ENCODE data around the gene TCP11L2. TPM values are rescaled to one million over a fixed set of nuclear protein-coding genes. Genes with fewer than 3 reads are reported as not detected.
A peak's percentile ranks its signal among the peaks of the same experiment; 100 is the strongest.
"Not testable (repeated sequence)": the region's sequence is repeated elsewhere in the genome, so short reads cannot be mapped to it uniquely, and the experiment has no call there.

The TCP11L2 gene
- total RNA-seq, 1 donor from 2014 or later, result 19.6 TPM

DNA sequence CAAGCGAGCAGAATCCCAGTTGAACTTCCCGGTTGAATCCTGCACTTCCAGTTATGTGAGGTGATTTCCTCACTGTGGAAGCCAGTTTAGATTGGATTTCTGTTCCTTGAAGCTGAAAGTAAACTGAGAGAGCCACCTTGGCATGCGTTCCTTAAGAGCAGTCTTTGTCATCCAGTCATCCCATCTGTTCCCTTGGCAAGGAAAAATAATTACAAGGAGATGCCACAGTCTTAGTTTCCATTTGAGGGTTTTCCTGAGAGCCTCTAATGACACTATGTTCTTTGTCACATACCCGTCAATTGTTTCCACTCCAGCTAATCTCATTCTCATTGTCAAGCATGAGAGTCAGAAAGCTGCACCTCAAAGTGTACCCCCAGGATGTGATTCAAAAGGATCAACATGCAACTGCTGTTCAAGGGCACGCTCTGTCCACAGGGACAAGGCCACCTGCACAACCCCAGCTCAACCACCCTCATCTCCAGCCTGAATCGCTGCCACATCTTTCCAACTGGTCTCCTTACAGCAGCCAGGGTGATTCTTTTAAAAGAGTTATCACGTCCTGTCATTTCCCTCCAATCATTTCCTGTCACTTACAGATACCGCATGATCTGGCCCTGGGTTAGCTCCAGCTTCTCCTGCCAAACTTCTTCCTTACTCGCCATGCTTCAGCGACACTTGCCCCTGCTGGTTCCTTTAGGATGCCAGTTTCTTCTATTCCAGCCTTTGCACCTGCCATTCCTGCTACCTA lies 18.0 kb upstream of the TCP11L2 start:
- DNase-seq (ENCODE audit: low spot score), result no peak

DNA sequence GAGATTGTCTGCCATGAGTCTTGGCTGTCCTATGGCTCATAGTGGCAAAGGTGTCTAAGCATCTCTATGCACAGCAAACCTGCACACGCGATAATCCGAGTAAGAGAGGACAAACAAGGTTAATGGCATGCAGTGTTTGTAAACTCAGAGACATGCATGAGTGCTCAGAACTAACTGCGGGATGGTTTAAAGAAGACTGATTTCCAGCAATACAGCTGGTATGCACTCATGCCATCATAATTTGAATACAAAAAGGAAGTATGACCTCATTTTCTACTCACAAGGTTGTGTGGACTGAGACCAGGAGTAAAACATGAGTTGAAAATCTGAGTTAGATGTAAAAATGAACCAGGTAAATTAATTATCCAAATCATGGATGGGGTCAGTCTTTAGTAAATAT lies 16.6 kb upstream of the TCP11L2 start:
- no peak for DNase-seq (ENCODE audit: low spot score)

DNA sequence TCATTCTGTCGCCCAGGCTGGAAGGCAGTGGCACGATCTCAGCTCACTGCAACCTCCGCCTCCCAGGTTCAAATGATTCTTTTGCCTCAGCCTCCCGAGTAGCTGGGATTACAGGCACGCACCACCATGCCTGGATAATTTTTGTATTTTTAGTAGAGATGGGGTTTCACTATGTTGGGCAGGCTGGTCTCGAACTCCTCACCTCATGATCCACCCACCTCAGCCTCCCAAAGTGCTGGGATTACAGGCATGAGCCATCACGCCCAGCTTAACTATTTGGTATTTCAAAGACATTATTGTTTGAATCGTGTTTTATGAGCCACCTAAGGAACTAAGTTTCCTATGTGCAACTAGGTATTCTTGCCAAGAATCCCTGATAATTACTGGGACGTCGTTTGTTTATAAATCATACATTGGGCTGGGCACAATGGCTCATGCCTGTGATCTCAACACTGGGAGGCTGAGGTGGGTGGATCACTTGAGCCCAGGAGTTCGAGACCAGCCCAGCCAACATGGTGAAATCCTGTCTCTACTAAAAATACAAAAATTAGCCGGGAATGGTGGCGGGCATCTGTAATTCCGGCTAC lies 15.9 kb upstream of the TCP11L2 start:
- not testable (repeated sequence) for DNase-seq (ENCODE audit: low spot score)

DNA sequence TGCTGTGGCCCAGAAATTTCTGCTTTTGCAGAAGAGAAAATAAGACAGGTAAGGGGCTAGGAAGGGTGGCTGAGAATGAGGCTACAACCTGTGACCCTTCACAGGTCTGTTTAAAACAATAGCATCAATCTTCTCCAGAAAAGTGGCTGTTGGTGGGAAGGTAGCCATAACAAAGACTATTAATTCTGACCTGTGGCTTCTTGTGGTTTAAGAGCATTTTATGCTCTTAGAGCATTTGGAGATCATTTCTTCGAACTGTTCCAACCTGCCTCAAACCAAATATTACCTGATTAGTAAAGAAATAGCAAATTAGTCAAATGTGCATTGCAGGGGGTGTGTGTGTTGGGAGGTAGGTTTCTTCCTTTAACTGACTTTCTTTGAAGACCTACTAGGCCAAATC lies 15.2 kb upstream of the TCP11L2 start:
- DNase-seq (ENCODE audit: low spot score), result no peak

DNA sequence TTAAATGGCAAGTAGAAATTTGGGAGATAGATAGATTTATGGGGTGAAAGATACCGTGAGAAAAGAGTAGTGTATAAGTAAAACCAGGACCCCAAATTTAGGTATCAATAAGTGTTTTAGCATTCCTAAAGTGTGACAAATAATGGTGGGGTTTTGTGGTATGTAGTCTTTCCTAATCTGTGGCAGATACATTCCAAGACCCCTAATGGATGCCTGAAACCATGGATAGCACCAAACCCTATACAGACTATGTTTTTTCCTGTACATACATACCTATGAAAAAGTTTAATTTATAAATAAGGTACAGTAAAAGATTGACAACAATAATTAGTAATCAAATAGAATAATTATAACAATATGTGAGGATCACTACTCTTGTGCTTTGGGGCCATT lies 14.4 kb upstream of the TCP11L2 start:
- DNase-seq (ENCODE audit: low spot score), result no peak

DNA sequence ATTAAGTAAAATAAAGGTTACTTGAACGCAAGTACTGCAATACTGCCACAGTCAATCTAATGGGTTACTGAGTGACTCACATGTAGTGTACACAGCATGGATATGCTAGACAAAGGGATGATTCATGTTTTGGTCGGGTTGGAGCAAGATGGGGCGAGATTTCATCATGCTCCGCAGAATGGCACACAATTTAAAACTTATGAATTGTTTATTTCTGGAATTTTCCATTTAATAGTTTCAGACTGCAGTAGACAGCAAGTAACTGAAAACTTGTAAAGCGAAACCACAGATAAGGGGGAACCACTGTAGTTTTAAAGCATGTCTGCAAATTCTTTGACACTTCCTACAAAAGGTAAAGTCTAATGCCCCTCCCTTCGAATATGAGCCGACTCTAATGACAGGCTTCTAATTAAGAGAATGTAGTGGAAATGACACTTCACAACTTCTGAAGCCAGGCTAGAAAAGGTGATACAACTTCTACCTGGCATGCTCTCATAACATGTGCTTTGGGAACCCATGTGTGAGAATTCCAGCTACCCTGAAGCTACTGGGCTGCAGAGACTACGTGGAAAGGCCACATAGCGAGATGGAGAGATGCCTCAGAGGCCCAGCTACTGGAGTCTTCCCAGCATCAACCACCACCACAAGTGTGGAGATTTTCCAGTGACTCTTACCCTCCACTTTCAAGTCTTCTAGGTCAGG lies 13.9 kb upstream of the TCP11L2 start:
- DNase-seq (ENCODE audit: low spot score), result no peak

DNA sequence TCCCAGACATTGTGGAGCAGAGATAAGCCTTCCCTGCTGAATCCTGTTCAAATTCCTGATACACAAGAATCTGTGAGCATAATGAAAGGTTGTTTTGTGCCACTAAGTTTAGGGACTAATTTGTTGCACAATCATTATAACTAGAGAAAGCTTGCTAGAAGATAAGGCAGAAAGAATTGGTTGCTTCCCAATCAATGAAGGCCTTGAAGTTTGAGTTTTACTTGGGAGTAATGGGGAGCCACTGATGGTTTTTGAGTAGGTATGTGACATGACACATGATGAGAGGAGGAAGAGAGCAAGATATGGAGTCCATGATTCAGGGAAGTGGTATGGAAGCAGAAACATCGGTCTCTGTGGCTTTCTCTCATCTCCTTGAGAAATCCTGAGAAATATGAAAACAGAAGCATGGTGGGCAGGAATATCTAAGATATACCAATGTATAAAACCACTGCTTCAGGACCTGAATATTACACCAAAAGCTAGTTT lies 13.3 kb upstream of the TCP11L2 start:
- DNase-seq (ENCODE audit: low spot score), result no peak

DNA sequence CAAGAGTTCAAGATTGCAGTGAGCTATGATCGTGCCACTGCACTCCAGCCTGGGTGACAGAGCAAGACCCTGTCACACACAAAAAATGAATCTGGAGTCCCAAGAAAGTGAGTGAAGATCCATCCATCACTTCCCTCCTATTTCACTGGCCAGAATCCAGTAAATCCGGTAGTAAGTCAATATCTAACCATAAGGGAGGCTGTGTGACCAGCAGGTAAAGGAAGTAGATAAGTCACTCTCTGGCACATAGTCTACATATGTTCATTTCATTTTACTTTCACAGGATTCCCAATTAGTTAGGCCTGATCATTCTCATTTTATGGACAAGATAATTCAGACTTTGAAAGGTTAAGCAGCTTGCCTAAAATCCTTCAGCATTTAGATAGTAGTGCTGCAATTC lies 11.9 kb upstream of the TCP11L2 start:
- no peak for DNase-seq (ENCODE audit: low spot score)

DNA sequence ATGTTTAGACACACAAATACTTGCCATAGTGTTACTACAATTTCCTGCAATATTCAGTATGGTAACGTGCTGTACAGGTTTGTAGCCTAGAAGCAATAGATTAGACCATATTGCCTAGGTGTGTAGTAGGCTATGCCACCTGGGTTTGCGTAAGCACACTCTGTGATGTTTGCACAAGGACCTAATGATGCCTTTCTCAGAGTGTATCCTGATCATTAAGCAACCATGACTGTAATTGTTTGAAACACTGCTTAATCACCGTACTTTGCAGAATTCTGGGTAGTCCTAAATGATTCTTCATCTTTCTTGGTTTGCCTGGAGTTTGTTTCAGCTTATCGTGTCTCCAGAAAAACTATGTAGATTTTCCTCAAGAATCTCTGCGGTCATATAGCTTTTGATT lies 11.2 kb upstream of the TCP11L2 start:
- DNase-seq (ENCODE audit: low spot score), result no peak

DNA sequence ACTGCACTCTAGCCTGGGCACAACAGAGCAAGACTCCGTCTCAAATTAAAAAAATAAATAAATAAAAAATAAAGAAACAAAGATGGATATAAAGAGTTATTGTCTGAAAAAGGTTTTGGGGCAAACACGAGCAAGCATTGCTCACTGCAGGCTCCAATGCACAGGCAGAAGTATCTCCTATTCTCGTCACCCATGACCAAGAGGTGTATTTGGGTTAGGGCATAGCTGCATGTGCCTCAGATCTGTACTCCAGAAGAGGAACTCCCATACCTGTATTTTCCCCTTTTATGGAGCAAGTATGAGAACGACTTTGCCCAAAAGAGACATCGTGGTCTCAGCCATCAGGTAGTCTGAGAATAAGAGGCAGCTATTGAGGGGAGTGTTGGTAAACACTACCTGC lies 10.2 kb upstream of the TCP11L2 start:
- no peak for DNase-seq (ENCODE audit: low spot score)

DNA sequence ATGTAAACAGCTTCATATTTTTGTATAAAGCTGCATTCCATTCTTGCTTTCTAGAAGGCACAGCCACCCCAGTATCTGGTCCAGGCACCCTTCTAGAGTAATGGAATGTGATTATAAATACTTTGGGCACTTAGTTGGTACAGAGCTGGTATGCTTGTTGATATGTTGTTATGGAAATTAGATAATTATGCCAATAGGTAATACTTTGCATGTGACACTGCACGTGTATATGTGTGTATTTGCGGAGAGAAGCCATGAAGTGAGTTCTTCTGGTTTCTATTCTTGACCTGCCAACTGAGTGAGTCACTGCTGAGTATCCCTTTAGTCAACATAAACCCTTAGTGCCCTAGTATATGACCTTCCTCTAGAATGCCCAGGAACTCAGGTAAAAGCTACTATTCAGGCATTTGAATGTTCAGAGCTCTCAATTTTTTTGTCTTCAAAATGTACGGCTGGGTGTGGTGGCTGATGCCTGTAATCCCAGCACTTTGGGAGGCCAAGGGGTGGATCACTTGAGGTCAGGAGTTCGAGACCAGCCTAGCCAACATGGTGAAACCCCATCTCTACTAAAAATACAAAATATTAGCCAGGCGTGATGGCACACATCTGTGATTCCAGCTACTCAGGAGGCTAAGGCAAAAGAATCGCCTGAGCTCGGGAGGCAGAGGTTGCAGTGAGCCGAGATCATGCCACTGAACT lies 6.2 kb upstream of the TCP11L2 start:
- DNase-seq (ENCODE audit: low spot score), result no peak

DNA sequence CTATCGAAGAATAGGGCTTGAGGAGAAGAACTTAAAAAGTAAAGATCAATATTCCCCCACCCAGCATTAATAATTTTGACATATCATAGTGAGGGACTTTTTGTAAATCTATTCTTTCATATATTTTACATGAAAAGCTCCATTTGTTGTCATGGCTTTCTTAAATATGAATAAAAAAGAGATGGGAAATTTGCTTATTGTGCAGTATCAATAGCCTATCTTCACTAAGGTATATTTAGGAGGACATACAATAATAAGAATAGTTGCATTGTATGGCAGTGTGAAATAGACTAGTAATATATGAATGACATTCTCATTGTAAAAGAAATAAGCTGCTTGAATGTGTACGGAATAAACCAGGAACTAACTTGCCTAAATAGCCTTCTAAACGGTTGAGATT lies 5.5 kb upstream of the TCP11L2 start:
- no peak for DNase-seq (ENCODE audit: low spot score)

DNA sequence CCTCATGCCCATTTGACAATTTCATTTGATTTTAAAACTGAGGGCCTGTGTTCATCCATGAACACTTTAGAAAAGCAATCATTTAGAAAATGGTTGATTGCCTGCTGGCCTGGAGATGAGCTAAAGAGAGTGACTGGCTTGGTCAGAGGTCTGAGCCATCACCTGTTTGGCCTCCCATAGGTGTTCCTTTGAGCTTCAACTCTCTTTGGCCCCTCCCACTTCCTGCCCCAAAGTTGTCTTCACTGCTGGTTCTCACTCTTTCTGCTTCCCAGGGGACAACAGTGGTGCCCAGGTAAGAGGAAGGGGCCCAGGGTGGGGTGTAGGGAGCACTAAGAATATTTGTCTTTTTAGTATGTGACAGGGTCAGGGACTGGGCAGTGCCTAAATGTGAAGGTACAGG lies 4.9 kb upstream of the TCP11L2 start:
- no peak for DNase-seq (ENCODE audit: low spot score)

DNA sequence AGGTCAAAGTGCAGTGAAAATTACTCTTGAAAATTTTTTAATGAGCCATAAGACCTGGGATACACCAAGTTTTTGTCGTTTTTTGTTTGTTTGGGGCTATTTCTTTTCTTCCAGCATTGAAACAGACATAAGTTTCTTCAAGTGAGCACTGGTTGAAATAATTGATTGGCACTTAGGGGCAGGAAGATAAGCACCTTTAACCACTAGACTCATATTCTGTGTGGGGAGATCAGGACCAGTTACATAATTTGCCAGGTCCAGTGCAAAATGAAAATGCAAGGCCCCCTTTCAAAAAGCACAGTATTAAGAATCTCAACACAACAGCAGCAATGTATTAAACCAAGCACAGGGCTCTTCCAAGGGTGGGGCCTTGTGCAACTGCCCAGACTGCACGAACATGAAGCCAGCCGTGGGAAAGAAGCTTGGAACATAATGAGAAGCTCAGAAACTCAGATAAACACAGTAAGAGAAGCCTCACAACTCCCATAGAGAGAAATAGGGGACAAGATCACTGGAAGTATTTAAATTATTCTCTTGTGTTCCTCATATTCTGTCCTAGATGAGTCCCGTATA lies 3.2 kb upstream of the TCP11L2 start:
- DNase-seq (ENCODE audit: low spot score), result no peak

DNA sequence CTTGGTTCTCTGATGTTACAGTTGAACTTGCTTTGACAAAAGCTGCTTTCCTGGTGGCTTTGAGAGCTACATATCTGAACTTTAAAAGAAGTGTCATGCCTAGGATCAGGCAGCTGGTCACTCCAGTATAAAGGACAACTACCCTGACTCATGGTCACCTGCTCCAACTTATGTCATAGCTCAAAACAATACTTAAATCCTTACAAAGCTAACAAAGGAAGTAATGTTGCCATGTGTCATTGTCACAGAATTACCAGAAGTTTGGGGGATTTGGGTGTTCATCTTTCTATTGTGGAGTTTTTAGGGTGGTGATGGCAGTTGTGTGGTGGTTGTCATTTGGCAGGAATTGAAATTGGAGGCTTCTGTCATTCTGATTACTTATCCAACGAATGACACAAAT lies 1.8 kb upstream of the TCP11L2 start:
- no peak for DNase-seq (ENCODE audit: low spot score)

DNA sequence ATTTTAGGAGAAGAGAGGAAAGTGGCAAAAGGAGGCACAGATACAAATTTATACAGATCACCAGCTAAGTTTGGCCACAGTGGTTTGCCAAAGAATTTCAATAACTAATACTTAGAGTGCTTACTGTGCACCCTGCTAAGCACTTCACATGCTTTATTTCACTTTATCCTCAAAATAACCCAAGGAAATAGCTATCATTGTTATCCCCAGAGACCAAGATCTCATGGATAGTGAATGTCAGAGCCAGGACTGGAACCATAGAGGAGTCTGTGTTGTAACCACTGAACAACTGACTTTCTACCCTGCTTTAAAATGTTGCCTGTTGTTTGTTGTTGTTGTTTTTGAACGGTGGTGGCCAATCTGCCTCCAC lies 1.3 kb upstream of the TCP11L2 start:
- no peak for DNase-seq (ENCODE audit: low spot score)

DNA sequence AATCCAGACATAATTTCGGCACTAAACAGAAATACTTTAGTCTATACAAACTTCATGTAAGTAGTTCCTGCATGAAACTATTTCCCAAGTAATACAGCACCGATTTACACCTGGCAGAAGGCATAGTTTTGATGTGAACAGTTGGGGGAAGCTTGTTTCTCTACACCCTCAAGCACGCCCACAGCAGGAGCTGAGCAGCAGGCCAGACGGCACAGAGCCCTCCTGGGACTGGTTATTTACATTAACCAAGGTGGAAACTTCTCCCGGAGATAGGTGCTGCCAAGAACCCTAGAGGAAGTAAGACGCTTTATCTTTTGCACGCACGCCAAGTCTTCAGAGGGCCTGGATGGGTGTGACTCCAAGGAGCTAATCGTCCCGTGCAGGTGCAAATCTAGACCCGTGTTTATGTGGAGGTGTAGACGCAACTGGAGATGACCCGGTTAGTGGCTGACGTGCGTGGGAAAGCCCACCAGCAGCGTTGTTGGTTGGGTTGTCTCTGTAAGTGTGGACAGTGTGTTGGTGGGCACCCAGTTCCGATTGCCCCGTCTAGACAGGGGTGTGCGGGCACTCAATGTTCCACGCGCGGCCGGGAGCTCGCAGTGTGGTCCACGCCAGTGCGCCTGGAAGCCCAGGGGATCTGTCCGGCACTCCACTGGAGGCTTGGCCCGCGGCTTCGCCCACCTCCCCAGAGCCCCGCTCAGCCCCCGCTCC lies 767 bp upstream of the TCP11L2 start:
- peak; percentile 83 for DNase-seq (ENCODE audit: low spot score)

DNA sequence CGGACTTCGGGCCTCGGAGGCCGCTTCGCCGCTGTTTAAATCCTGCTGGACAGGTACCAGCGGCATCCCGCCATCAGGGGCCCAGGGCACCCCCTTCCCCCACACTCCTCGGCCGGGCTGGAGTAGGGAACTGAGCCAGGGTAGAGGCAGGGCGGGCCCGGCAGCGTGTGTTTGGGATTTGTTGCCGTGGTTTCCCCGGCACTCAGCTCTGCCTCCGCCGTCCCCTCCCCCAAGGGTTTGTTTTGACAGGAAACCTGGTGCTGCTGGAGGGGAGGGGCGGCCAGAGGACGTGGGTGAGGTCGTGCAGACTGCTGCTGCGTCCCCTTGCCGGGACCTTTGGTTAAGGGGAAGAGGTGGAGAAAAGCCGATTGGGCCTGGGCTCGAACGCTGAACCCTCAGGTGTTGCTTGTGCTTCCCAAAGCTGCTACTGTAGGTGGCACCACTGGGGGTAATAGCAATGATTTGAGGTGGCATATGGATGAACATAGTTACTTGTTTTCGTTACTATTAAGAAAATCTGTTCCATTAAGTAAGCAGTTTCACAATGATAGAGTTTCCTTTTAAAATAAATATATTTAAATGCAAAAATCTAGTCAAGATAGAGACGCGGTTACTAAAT lies 778 bp downstream of the TCP11L2 start:
- DNase-seq (ENCODE audit: low spot score), result peak; percentile 88

DNA sequence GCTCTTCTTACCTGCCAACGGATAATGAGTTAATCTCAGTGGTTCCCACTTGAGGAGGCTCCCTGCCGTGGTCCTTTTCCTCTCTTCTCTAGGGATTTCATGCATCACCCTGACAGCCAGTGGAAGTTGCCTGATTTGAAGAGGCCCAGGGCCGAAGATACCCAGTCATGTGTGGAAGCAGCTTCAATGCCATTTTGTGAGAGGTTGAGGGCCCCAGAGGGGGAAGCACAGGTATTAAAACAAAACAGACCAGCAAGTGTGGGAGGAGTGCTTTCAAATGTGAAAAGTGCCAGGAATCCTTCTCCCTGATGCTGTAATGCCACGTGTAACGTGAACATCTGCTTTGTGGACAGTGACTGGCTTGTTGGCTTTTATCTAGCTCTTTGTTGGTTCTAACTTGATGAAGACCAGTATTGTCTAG lies 1.5 kb downstream of the TCP11L2 start:
- DNase-seq (ENCODE audit: low spot score), result no peak

DNA sequence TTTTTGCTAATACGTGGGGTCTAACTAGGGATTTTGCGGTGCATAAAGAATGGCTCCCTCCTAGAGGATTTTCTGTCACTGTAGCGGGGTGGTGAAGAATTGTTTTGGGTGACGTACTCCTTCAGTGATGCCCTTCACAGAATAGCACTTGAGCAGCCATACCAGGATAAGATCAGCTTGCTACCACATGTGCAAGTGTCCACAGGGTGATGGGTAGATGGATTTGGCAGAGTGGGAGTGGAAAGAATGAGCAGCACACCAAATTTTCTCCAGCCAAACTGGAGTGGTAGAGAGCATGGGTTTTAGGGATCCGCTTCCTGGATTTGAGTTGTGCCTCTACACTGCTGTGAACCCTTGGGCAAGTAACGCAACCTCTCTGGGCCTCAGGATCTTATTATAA lies 2.3 kb downstream of the TCP11L2 start:
- DNase-seq (ENCODE audit: low spot score), result no peak

DNA sequence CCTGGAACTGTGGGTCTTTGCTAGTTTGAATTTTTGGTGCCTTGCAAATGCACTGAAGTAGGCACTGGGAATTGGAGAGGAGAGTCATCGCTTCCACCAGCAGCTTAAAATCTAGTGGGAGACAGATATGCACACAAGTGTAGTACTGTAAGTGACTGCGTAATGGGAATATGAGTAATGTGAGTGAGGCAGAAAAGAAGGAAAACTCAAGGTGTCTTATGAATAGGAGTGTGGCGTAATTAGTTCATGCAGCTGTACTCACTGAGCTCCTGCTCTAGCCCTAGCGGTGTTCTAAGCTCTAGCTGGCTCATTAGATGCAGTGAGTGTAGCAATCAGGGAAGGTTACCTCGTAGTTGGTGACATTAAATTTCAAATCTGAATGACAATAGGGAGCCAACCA lies 2.8 kb downstream of the TCP11L2 start:
- no peak for DNase-seq (ENCODE audit: low spot score)

Measured in ureter (tissue), 1 donor.